Measurements from ENCODE around the gene DNAAF9. TPM values are rescaled to one million over a fixed set of nuclear protein-coding genes. Genes with fewer than 3 reads are reported as not detected.

DNAAF9 gene
- total and polyA plus RNA-seq, 8 donors, result 3.9 to 10.2 (median 5.1) TPM

- H3K36me3 ChIP-seq, result no peaks in the 10 kb centered on the region
- H3K27ac ChIP-seq, result no peak overlapping the region
- intact Hi-C loops (cut with DNase I), result no loop called here
- no peaks in the 10 kb centered on the region for H3K9me3 ChIP-seq
- no peak overlapping the region for H3K4me3 ChIP-seq
- H3K4me1 ChIP-seq, result peaks cover 0 to 19% (median 8%) of the 10 kb centered on the region in 3 donors
- no peaks in the 10 kb centered on the region for H3K27me3 ChIP-seq
- no peak for DNase-seq
- ATAC-seq, result no peak
- no peak for TF ChIP-seq CTCF (IDR thresholded peaks at IDR 0.05)
- no peak for FAIRE-seq
- WGBS, 2 donors, result 94 to 96% methylated on average over 2 of the region's 2 CpGs
Measured at GRCh38 chr20:3396492-3396891, 11.0 kb downstream of the DNAAF9 start.

GRCh38 chr20:3392756-3393155 lies 14.7 kb downstream of the DNAAF9 start:
- peak; percentile 29 for FAIRE-seq
- no peak for ATAC-seq
- TF ChIP-seq CTCF (IDR thresholded peaks at IDR 0.05), result no peak
- H3K4me1 ChIP-seq, result peaks cover 0 to 19% (median 4%) of the 10 kb centered on the region in 3 donors
- H3K27me3 ChIP-seq, result no peaks in the 10 kb centered on the region
- no peaks in the 10 kb centered on the region for H3K36me3 ChIP-seq
- H3K4me3 ChIP-seq, result no peak overlapping the region
- intact Hi-C loops (cut with DNase I), result no loop called here
- DNase-seq, result no peak
- H3K27ac ChIP-seq, result no peak overlapping the region
- WGBS, 2 donors, result 88 to 92% methylated on average over 1 of the region's 1 CpG
- no peaks in the 10 kb centered on the region for H3K9me3 ChIP-seq

GRCh38 chr20:3390759-3391425 lies 16.6 kb downstream of the DNAAF9 start:
- H3K9me3 ChIP-seq, result no peaks in the 10 kb centered on the region
- H3K36me3 ChIP-seq, result no peaks in the 10 kb centered on the region
- no peak overlapping the region for H3K4me3 ChIP-seq
- TF ChIP-seq CTCF (IDR thresholded peaks at IDR 0.05), result no peak
- intact Hi-C loops (cut with DNase I), result no loop called here
- 36 to 39% methylated on average over 3 of the region's 3 CpGs for whole genome bisulfite sequencing, 2 donors
- H3K27me3 ChIP-seq, result no peaks in the 10 kb centered on the region
- DNase-seq (no peak), ATAC-seq (peak; percentile 35 to 92 (median 54)), FAIRE-seq (peak; percentile 9)
- H3K4me1 ChIP-seq, result peaks cover 0 to 15% (median 4%) of the 10 kb centered on the region in 3 donors
- H3K27ac ChIP-seq, result peak overlapping the region in 1 of 4 donors; percentile 60

GRCh38 chr20:3383878-3384495 lies 23.5 kb downstream of the DNAAF9 start:
- TF ChIP-seq CTCF (IDR thresholded peaks at IDR 0.05), result no peak
- no peak for ATAC-seq
- Histone ChIP-seq H3K27ac (no peak overlapping the region), H3K4me1 (no peaks in the 10 kb centered on the region), H3K4me3 (no peak overlapping the region), H3K27me3 (no peaks in the 10 kb centered on the region), H3K36me3 (no peaks in the 10 kb centered on the region), H3K9me3 (no peaks in the 10 kb centered on the region)
- no peak for DNase-seq
- intact Hi-C loops (cut with DNase I), result no loop called here
- WGBS, 2 donors, result 92 to 93% methylated on average over 7 of the region's 7 CpGs
- FAIRE-seq, result no peak

GRCh38 chr20:3382836-3383235 lies 24.6 kb downstream of the DNAAF9 start:
- no peaks in the 10 kb centered on the region for H3K36me3 ChIP-seq
- no peak for TF ChIP-seq CTCF (IDR thresholded peaks at IDR 0.05)
- H3K4me1 ChIP-seq, result no peaks in the 10 kb centered on the region
- no peak for ATAC-seq
- no peaks in the 10 kb centered on the region for H3K27me3 ChIP-seq
- 91 to 92% methylated on average over 3 of the region's 3 CpGs for WGBS, 2 donors
- intact Hi-C loops (cut with DNase I), result no loop called here
- no peak for FAIRE-seq
- no peaks in the 10 kb centered on the region for H3K9me3 ChIP-seq
- no peak overlapping the region for H3K27ac ChIP-seq
- H3K4me3 ChIP-seq, result no peak overlapping the region
- no peak for DNase-seq

Data from pancreas (tissue), 10 donors.